Naive thymus-derived CD4-positive, alpha-beta T cell (primary cell): ENCODE data around the gene STPG1. TPM values are rescaled to one million over a fixed set of nuclear protein-coding genes. Genes with fewer than 3 reads are reported as not detected.

Experiments
- ATAC-seq: fragments of 150-1000 bp; cut with Tn5 transposase; 2 replicates; pipeline ENCODE4 v1.10.0; 2021; ENCODE audit warnings: mild to moderate bottlenecking, moderate library complexity
- CTCF ChIA-PET: fragments of 350-600 bp; sonication (Branson Sonifier 250); formaldehyde crosslinking; loops from one replicate; lab custom pipeline; 2021; ENCODE audit warnings: antibody characterized with exemption; lab: Charles Lee
- POLR2A ChIA-PET: fragments of 350-600 bp; sonication (Branson Sonifier 250); formaldehyde crosslinking; loops from one replicate; lab custom pipeline; 2021; ENCODE audit warnings: antibody characterized with exemption, inconsistent platforms; lab: Charles Lee
- DNase-seq, 9 donors: peaks; one replicate each; pipeline versions ENCODE4 v3.0.0 to v3.0.0-alpha.2; 2020 to 2022; ENCODE audit warnings: mixed read lengths in 1 of 9
- H3K27ac ChIP-seq: one replicate; pipeline ENCODE4 v1.7.0; 2013; ENCODE audit warnings: mild to moderate bottlenecking, low read depth, low read length, moderate library complexity
- H3K27me3 ChIP-seq, 2 donors: one replicate each; pipeline ENCODE4 v1.7.0; 2013; ENCODE audit warnings: low read length in 2 of 2, mild to moderate bottlenecking in 2 of 2, moderate library complexity in 2 of 2; ENCODE audit not compliant: control insufficient read depth in 2 of 2, insufficient read depth in 2 of 2
- H3K36me3 ChIP-seq, 3 experiments: 1 replicate in 2 of 3; 2 replicates in 1 of 3; pipeline ENCODE4 v1.7.0; 2013; ENCODE audit warnings: low read length in 3 of 3, mild to moderate bottlenecking in 3 of 3, moderate library complexity in 1 of 3; ENCODE audit not compliant: insufficient read depth in 3 of 3, control insufficient read depth in 2 of 3
- H3K4me1 ChIP-seq, 2 donors: one replicate each; pipeline ENCODE4 v1.7.0; 2013; ENCODE audit warnings: low read length in 2 of 2, mild to moderate bottlenecking in 2 of 2, moderate library complexity in 1 of 2; ENCODE audit not compliant: control insufficient read depth in 2 of 2, insufficient read depth in 2 of 2
- H3K4me3 ChIP-seq: 2 replicates; pipeline ENCODE4 v1.7.0; 2013; ENCODE audit warnings: mild to moderate bottlenecking, low read length
- H3K9me3 ChIP-seq, 3 experiments: 1 replicate in 2 of 3; 2 replicates in 1 of 3; pipeline ENCODE4 v1.7.0; 2013; ENCODE audit warnings: low read length in 3 of 3; ENCODE audit not compliant: control insufficient read depth in 2 of 3
- H3K27ac Mint-ChIP-seq, 9 donors: one replicate each; pipeline ENCODE4 v1.8.0; 2020 to 2022; ENCODE audit warnings: mixed read lengths in 9 of 9, mild to moderate bottlenecking in 8 of 9, moderate library complexity in 5 of 9, inconsistent platforms in 2 of 9
- H3K27me3 Mint-ChIP-seq, 5 donors: one replicate each; pipeline ENCODE4 v1.8.0; 2021 to 2022; ENCODE audit warnings: mixed read lengths in 5 of 5, mild to moderate bottlenecking in 1 of 5
- H3K36me3 Mint-ChIP-seq, 5 donors: one replicate each; pipeline ENCODE4 v1.8.0; 2020 to 2022; ENCODE audit warnings: mixed read lengths in 5 of 5, mild to moderate bottlenecking in 3 of 5, inconsistent platforms in 1 of 5
- H3K4me1 Mint-ChIP-seq, 7 donors: one replicate each; pipeline ENCODE4 v1.8.0; 2020 to 2022; ENCODE audit warnings: mixed read lengths in 7 of 7, mild to moderate bottlenecking in 3 of 7, inconsistent platforms in 1 of 7
- H3K4me3 Mint-ChIP-seq, 10 donors: one replicate each; pipeline ENCODE4 v1.8.0; 2020 to 2022; ENCODE audit warnings: mild to moderate bottlenecking in 10 of 10, mixed read lengths in 10 of 10, moderate library complexity in 6 of 10, inconsistent platforms in 2 of 10
- H3K9me3 Mint-ChIP-seq, 11 donors: one replicate each; pipeline ENCODE4 v1.8.0; 2020 to 2022; ENCODE audit warnings: mixed read lengths in 11 of 11, mild to moderate bottlenecking in 4 of 11, inconsistent platforms in 1 of 11, moderate library complexity in 1 of 11
- intact Hi-C, 2 donors: fragments of 100-400 bp; cut with micrococcal nuclease; formaldehyde crosslinking; loops; one replicate each; pipeline ENCODE4 v1.15.1; 2023
- polyA plus RNA-seq, 2 donors: library from polyadenylated mRNA; unstranded; fragments of 300-500 nt; fragmentation: Illumina TruSeq; gene quantifications; one replicate each; pipeline ENCODE4 v1.2.3, GENCODE V29; 2021
- total RNA-seq, 6 experiments: library from RNA in 5 of 6; stranded (reverse) in 5 of 6; gene quantifications; 1 replicate in 5 of 6; 2 replicates in 1 of 6; pipeline ENCODE4 v1.2.3 and lab custom pipeline; 2021 to 2026

STPG1 gene
- total and polyA plus RNA-seq, 7 experiments from 2014 or later, result 3.1 to 10.1 (median 5.3) TPM

DNA sequence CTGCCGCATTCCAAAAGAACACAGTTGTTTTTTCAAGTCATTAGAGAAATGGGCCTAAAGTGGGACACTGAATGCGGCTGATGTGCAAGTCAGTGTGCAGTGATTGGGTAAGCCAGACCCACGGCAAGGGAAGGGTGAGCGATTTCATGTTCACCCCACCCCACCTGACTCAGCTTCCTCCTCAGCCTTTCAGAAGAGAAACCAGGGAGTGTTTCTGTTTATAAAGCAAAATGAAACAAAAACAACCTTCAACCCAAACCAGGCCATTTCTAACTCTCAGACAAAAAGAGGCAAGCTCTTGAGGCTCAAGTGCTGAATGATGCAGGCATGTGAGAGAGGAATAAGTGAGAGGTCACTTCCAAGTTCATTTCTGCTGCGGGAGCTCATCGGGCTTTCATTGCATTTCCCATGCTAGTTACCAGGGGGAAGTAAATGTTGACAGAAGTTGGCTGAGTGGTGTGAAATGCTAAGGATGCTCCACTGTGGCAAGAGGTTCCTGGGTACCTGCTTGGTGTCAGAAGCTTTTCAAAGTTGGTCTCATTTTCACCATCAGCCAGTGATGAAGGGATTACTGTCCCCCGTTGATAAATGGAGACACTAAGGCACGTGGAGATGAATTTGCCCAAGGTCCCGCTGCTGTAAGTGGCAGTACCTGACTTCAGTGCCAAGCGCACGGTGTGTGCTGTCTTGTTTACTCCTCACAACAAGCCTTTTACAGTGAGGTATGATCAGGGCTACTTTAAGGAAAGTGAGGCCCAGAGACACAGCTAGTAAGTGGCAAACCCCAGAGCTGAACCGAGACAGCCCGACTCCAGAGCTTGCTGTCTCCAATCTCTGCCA, 29.1 kb downstream of the STPG1 start:
- DNase-seq (peak in 1 of 9 donors; percentile 45), ATAC-seq (peak; percentile 88)
- ChIA-PET POLR2A (no interaction called here), CTCF (interaction anchor here (0.8 to 1.0 kb wide), 2 partner anchors 16 to 176 kb away, joined by 3 read pairs; no protein-coding TSS in a partner anchor)
- Mint-ChIP-seq H3K27me3 (no peaks in the 10 kb centered on the region), H3K9me3 (no peaks in the 10 kb centered on the region), H3K36me3 (peaks cover 0 to 61% (median 28%) of the 10 kb centered on the region in 5 donors), H3K4me1 (peaks cover 0 to 26% (median 7%) of the 10 kb centered on the region in 7 donors), H3K4me3 (peak overlapping the region in 1 of 10 donors; percentile 57), H3K27ac (peak overlapping the region in 1 of 9 donors; percentile 90)
- Histone ChIP-seq H3K4me3 (no peak overlapping the region), H3K36me3 (peaks cover 0 to 14% (median 0%) of the 10 kb centered on the region in 3 experiments), H3K9me3 (no peaks in the 10 kb centered on the region), H3K27me3 (no peaks in the 10 kb centered on the region), H3K27ac (no peak overlapping the region), H3K4me1 (no peaks in the 10 kb centered on the region)
- intact Hi-C loops, result loop anchor here in 1 of 2 donors (2.0 kb wide), 1 partner anchor 62 kb away; no protein-coding TSS in a partner anchor

DNA sequence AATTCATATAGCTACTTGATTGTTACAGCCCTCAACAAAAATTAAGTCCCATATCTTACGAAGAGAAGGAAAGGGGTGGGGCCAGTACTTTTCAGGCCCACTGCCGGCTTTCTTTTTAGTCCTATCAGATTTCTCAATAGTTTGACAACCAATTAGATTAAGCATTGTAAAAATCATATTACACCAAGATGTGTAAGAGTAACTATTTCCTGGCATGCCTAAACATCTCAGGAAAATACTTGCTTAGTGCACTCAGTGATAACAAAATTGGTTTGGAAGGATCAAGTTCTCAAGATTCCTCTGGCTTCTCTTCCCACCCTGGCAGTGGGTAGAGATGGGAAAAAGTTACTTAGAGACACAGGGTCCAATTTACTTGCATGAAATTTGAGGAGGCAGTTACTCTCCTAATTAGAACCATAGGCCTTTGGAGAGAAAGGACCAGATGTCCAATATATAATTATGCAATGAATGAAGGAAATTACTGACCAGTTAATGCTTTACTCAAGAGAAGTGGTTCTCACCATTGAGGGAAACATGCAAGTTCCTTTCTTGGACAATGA, 30.1 kb downstream of the STPG1 start:
- Mint-ChIP-seq H3K27ac (peak overlapping the region in 1 of 9 donors; percentile 66), H3K4me1 (peaks cover 0 to 26% (median 7%) of the 10 kb centered on the region in 7 donors), H3K9me3 (no peaks in the 10 kb centered on the region), H3K4me3 (no peak overlapping the region), H3K27me3 (no peaks in the 10 kb centered on the region), H3K36me3 (peaks cover 3 to 65% (median 36%) of the 10 kb centered on the region in 5 donors)
- CTCF ChIA-PET, result interaction anchor here (0.7 to 1.5 kb wide), 4 partner anchors 7 to 107 kb away, joined by 3 to 6 read pairs (median 4); no protein-coding TSS in a partner anchor
- intact Hi-C loops, result no loop called here
- Histone ChIP-seq H3K36me3 (peaks cover 0 to 22% (median 0%) of the 10 kb centered on the region in 3 experiments), H3K27me3 (no peaks in the 10 kb centered on the region), H3K27ac (no peak overlapping the region), H3K4me3 (no peak overlapping the region), H3K9me3 (no peaks in the 10 kb centered on the region), H3K4me1 (no peaks in the 10 kb centered on the region)
- POLR2A ChIA-PET, result interaction anchor here (0.6 kb wide), 1 partner anchor 874 kb away, joined by 6 read pairs; no protein-coding TSS in a partner anchor
- ATAC-seq, result no peak
- no peak for DNase-seq

DNA sequence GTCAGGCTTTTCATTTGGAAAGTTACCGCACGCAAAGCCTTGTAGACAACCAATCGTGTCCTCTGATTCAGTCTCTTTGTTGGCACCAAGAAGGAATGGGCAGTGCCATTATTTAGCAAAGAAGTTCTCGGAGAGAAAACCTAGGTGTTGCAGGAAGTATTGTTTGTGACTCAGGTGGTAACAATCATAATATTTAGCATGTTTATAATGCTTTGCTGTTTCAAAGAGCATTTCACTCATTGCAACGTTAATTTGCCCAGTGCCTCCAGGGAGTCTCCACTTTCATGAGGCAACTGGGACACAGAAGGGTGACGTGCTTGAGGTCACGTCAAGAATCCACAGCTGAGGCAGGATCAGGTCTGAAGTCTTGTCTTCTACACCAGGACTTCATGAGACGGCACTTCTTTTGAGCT, 31.4 kb downstream of the STPG1 start:
- no peak overlapping the region for H3K4me3 Mint-ChIP-seq
- intact Hi-C loops, result no loop called here
- Histone ChIP-seq H3K27me3 (no peaks in the 10 kb centered on the region), H3K27ac (no peak overlapping the region), H3K4me1 (no peaks in the 10 kb centered on the region), H3K36me3 (peaks cover 0 to 22% (median 0%) of the 10 kb centered on the region in 3 experiments), H3K4me3 (no peak overlapping the region), H3K9me3 (no peaks in the 10 kb centered on the region)
- H3K27ac Mint-ChIP-seq, result no peak overlapping the region
- H3K27me3 Mint-ChIP-seq, result no peaks in the 10 kb centered on the region
- peaks cover 0 to 26% (median 7%) of the 10 kb centered on the region in 7 donors for H3K4me1 Mint-ChIP-seq
- ATAC-seq, result no peak
- H3K9me3 Mint-ChIP-seq, result no peaks in the 10 kb centered on the region
- no peak for DNase-seq
- CTCF ChIA-PET, result interaction anchor here (1.4 to 1.5 kb wide), 2 partner anchors 9 to 11 kb away, joined by 5 to 6 read pairs; no protein-coding TSS in a partner anchor
- POLR2A ChIA-PET, result no interaction called here
- H3K36me3 Mint-ChIP-seq, result peaks cover 3 to 62% (median 36%) of the 10 kb centered on the region in 5 donors

DNA sequence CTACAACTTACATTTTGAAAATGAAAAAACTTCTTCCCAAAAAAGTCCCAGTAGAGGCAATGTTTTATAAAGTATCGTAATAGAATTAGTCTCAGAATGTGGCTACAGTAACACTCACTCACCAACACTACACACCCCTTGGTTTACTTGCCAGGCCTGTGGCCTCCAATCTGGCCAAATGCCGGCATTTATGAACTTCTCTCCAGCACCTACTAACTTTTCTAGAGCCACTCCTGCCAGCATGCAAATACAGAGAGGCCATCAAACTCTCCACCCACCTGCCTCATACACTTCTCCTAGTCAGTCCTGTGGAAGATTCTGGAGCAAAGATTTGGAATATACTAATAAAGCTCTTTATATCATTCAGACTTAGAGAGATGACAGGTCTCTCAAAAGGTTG, 32.3 kb downstream of the STPG1 start:
- Mint-ChIP-seq H3K27me3 (no peaks in the 10 kb centered on the region), H3K27ac (no peak overlapping the region), H3K4me1 (peaks cover 0 to 23% (median 7%) of the 10 kb centered on the region in 7 donors), H3K9me3 (no peaks in the 10 kb centered on the region), H3K4me3 (no peak overlapping the region), H3K36me3 (peaks cover 3 to 58% (median 36%) of the 10 kb centered on the region in 5 donors)
- ChIA-PET CTCF (no interaction called here), POLR2A (no interaction called here)
- H3K4me3 ChIP-seq, result no peak overlapping the region
- H3K36me3 ChIP-seq, result peaks cover 0 to 22% (median 0%) of the 10 kb centered on the region in 3 experiments
- intact Hi-C loops, result no loop called here
- H3K27me3 ChIP-seq, result no peaks in the 10 kb centered on the region
- DNase-seq (no peak), ATAC-seq (no peak)
- H3K27ac ChIP-seq, result no peak overlapping the region
- H3K9me3 ChIP-seq, result no peaks in the 10 kb centered on the region
- H3K4me1 ChIP-seq, result no peaks in the 10 kb centered on the region

DNA sequence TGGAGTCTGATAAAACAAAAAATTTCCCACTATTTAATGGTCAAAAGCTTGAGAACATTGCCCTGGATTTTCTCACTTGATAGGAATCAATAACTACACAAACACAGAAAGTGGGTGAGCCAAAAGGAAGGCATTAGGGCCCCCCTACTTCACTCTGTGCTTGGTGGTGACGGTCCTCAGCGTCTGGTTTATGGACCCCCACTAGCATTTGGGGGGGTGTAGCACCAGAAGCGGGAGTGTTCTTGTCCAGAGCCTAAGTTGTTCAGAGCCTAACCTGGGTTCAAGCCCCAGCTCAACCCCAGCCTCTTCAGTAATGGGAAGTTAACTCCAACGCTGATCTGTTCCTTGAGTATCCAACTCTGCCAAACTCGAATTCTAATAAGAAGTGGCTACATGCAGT, 33.1 kb downstream of the STPG1 start:
- no peaks in the 10 kb centered on the region for H3K9me3 Mint-ChIP-seq

DNA sequence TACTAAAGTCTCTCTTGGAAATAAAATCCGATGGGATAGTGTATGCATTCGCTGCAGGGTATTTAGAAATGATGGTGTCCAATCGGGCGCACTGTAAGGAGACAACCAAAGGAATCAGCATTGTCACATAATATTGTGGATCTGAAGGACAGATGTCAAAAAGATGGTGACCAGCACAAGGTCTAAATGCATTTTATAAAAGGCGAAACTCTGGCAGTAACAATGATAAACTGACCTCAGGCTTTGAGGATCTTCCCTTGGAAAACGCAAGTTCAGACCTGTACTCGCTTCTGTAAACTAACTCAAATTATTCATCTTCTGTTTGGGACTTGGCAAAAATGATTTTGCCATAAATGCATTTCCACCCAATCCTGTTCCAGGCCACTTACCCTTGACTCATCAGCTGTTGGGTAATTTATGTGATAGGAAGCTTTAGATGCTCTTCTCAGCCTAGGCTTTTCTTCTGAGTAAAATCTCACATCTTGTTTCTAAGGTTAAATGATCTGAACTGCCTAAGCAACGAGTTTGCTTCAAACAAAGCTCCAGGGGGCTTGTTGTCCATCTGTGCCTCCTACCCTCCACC, 33.8 kb downstream of the STPG1 start:
- Mint-ChIP-seq H3K36me3 (peaks cover 3 to 60% (median 36%) of the 10 kb centered on the region in 5 donors), H3K27me3 (no peaks in the 10 kb centered on the region), H3K4me3 (no peak overlapping the region), H3K9me3 (no peaks in the 10 kb centered on the region), H3K4me1 (peaks cover 0 to 12% (median 0%) of the 10 kb centered on the region in 7 donors), H3K27ac (no peak overlapping the region)
- DNase-seq, result no peak
- Histone ChIP-seq H3K27me3 (no peaks in the 10 kb centered on the region), H3K27ac (no peak overlapping the region), H3K4me1 (no peaks in the 10 kb centered on the region), H3K4me3 (no peak overlapping the region), H3K36me3 (peaks cover 0 to 22% (median 0%) of the 10 kb centered on the region in 3 experiments), H3K9me3 (no peaks in the 10 kb centered on the region)
- ChIA-PET POLR2A (no interaction called here), CTCF (no interaction called here)
- intact Hi-C loops, result no loop called here
- no peak for ATAC-seq

More for the DNA sequence above, 33.1 kb downstream of the STPG1 start:
- ChIA-PET POLR2A (no interaction called here), CTCF (no interaction called here)
- ATAC-seq (no peak), DNase-seq (no peak)
- no peak overlapping the region for H3K4me3 ChIP-seq
- H3K9me3 ChIP-seq, result no peaks in the 10 kb centered on the region
- Mint-ChIP-seq H3K27ac (no peak overlapping the region), H3K27me3 (no peaks in the 10 kb centered on the region), H3K4me1 (peaks cover 0 to 19% (median 5%) of the 10 kb centered on the region in 7 donors), H3K4me3 (no peak overlapping the region), H3K36me3 (peaks cover 3 to 58% (median 36%) of the 10 kb centered on the region in 5 donors)
- H3K27ac ChIP-seq, result no peak overlapping the region
- no peaks in the 10 kb centered on the region for H3K4me1 ChIP-seq
- H3K36me3 ChIP-seq, result peaks cover 0 to 22% (median 0%) of the 10 kb centered on the region in 3 experiments
- intact Hi-C loops, result no loop called here
- H3K27me3 ChIP-seq, result no peaks in the 10 kb centered on the region
